Heart left ventricle (tissue), 16 donors: Measurements from ENCODE around the gene CARD14. TPM values are rescaled to one million over a fixed set of nuclear protein-coding genes. Genes with fewer than 3 reads are reported as not detected.

ENCODE experiments used
- ATAC-seq, 4 donors: fragments of 200-7000 bp; cut with Tn5 transposase; one replicate each; pipeline ENCODE4 v1.9.1; 2020 to 2022; ENCODE audit warnings: moderate library complexity in 4 of 4, mild to moderate bottlenecking in 3 of 4, moderate number of reproducible peaks in 1 of 4
- DNase-seq, 5 donors: peaks; one replicate each; pipeline ENCODE4 v3.0.0-alpha.2; 2020
- H3K27ac ChIP-seq, 12 donors: fragments of 200-600 bp; sonication (generic) in 4 of 12; one replicate each; pipeline versions ENCODE4 v1.5.0 to v1.8.0; 2016 to 2022; ENCODE audit warnings: mild to moderate bottlenecking in 2 of 12
- H3K27me3 ChIP-seq, 9 donors: fragments of 200-600 bp; sonication (generic) in 2 of 9; one replicate each; pipeline versions ENCODE4 v1.5.1 to v1.8.0; 2016 to 2022; ENCODE audit warnings: mild to moderate bottlenecking in 3 of 9
- H3K36me3 ChIP-seq, 9 donors: fragments of 200-600 bp; sonication (generic) in 2 of 9; one replicate each; pipeline versions ENCODE4 v1.5.0 to v1.8.0; 2018 to 2022; ENCODE audit warnings: mild to moderate bottlenecking in 2 of 9
- H3K4me1 ChIP-seq, 12 donors: fragments of 200-600 bp; sonication (generic) in 4 of 12; one replicate each; pipeline versions ENCODE4 v1.5.0 to v1.8.0; 2016 to 2022; ENCODE audit warnings: mild to moderate bottlenecking in 3 of 12
- H3K4me3 ChIP-seq, 12 donors: fragments of 200-600 bp; sonication (generic) in 4 of 12; one replicate each; pipeline versions ENCODE4 v1.5.0 to v1.8.0; 2017 to 2022; ENCODE audit warnings: mild to moderate bottlenecking in 9 of 12, moderate library complexity in 4 of 12
- H3K9me3 ChIP-seq, 12 donors: fragments of 200-600 bp; sonication (generic) in 4 of 12; one replicate each; pipeline versions ENCODE4 v1.5.0 to v1.8.0; 2016 to 2022; ENCODE audit warnings: mild to moderate bottlenecking in 1 of 12
- POLR2A ChIP-seq, 2 donors: fragments of 450-650 bp; IDR thresholded peaks; one replicate each; pipeline ENCODE4 v1.6.1; 2017; ENCODE audit warnings: antibody characterized with exemption in 2 of 2, mild to moderate bottlenecking in 2 of 2, moderate library complexity in 2 of 2
- WGBS, 4 donors: extraction: QIAGEN DNeasy Blood & Tissue Kit in 2 of 4; methylation state at CpG; one replicate each; pipeline versions ENCODE4 v1.1.5 to v1.1.7; 2013 to 2018; 5-methylcytosine and 5-hydroxymethylcytosine counted together
- intact Hi-C, 10 donors: fragments of 100-400 bp; cut with DNase I; formaldehyde crosslinking; loops; one replicate each; pipeline versions ENCODE4 v1.11.1 to v1.14.2; 2022
- polyA plus RNA-seq, 2 donors: library from polyadenylated mRNA; stranded (reverse); fragments of 200-250 nt; gene quantifications; one replicate each; pipeline ENCODE4 v1.2.3, GENCODE V29; 2013
- total RNA-seq, 9 donors: library from RNA; depleted of rRNA in 2 of 9; stranded (reverse); fragments of >200 nt in 2 of 9; fragmentation: NEBNext Ultra II Directional in 3 of 9; extraction: Animal tissue kit (Norgen Biotek cat#: 25700) in 3 of 9; gene quantifications; one replicate each; pipeline versions ENCODE4 v1.1.0 to v1.2.4, GENCODE V29; 2016 to 2023
- TF ChIP-seq, protein P1 (sequence below), 12 donors: fragments of 200-600 bp; sonication (generic) in 4 of 12; IDR thresholded peaks; one replicate each; pipeline versions ENCODE4 v1.5.0 to v1.8.0; 2018 to 2022; ENCODE audit warnings: antibody characterized with exemption in 12 of 12, mild to moderate bottlenecking in 5 of 12
- donor health status: ischemic (EF 13 %, LVEDD 7.1; RV severe dilation, severe dysfunction).
- donor health status: healthy with polysubstance abuse.
- donor health status: DM: no; HTN: yes; CAD: no.
- donor health status: DM: no; HTN: no; CAD: no.
- donor health status: ischemic (EF 25% LVEDD 6.9; RV normal size, moderate dysfunction).
- donor health status: ischemic (EF 25% LVEDD 5.7; RV mildly dilated, moderate dysfunction).
- donor health status: healthy.
- donor health status: DM: yes; HTN: yes; CAD: no.
- donor health status: ischemic (EF 35%, LVEDD 5.7; RV mildly dilated, moderate dysfunction).
- donor health status: nonischemic (EF 11% LVEDD 7.7; RV severe dilation, severe dysfunction).
- donor health status: DM: yes; HTN: yes; CAD: no.
- donor health status: PGD.
- donor health status: ischemic (EF 29% LVEDD 5.4; RV normal size, mild dysfunction).
- donor health status: nonischemic (EF 23%, LVEDD 6.1; RV moderate dilation, normal function).

Gene CARD14
- total and polyA plus RNA-seq, 11 donors: 0.11 to 0.44 (median 0.19) TPM; not detected in 5

- TF ChIP-seq POLR2A (IDR thresholded peaks at IDR 0.05): no peak
- TF ChIP-seq, protein P1, sequence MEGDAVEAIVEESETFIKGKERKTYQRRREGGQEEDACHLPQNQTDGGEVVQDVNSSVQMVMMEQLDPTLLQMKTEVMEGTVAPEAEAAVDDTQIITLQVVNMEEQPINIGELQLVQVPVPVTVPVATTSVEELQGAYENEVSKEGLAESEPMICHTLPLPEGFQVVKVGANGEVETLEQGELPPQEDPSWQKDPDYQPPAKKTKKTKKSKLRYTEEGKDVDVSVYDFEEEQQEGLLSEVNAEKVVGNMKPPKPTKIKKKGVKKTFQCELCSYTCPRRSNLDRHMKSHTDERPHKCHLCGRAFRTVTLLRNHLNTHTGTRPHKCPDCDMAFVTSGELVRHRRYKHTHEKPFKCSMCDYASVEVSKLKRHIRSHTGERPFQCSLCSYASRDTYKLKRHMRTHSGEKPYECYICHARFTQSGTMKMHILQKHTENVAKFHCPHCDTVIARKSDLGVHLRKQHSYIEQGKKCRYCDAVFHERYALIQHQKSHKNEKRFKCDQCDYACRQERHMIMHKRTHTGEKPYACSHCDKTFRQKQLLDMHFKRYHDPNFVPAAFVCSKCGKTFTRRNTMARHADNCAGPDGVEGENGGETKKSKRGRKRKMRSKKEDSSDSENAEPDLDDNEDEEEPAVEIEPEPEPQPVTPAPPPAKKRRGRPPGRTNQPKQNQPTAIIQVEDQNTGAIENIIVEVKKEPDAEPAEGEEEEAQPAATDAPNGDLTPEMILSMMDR (IDR thresholded peaks at IDR 0.05): no peak
- Histone ChIP-seq H3K27me3 (peaks cover 0 to 4% (median 0%) of the 10 kb centered on the region in 9 donors), H3K4me3 (no peak overlapping the region), H3K36me3 (no peaks in the 10 kb centered on the region), H3K27ac (no peak overlapping the region), H3K4me1 (no peaks in the 10 kb centered on the region), H3K9me3 (peaks cover 0 to 14% (median 2%) of the 10 kb centered on the region in 12 donors)
- ATAC-seq: no peak
- intact Hi-C loops: no loop called here
- 72 to 77% (median 73%) methylated on average over 2 of the region's 2 CpGs for WGBS, 4 donors
- no peak for DNase-seq
Measured at GRCh38 chr17:80158846-80159245, 11.0 kb upstream of the CARD14 start.

DNA sequence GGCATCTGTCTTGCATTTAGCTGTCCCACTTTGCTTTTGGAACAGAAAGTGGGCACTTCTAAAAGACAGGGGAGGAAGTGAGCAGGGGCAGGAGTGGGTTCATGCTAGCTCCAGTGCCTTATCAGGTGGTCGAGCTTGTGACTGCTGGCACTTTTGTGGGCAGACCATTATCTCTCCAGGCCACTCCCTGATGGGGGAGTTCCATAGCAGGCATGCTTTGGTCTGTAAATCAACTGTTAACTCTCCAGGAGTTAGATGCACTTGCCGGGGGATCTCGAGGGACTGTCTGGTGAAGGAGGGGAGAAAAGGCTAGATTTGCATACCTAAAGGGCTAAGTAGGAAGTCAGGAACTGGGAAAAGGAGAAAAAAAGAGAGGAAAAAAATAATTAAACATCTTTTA lies 9.3 kb upstream of the CARD14 start:
- peaks cover 0 to 10% (median 2%) of the 10 kb centered on the region in 12 donors for H3K9me3 ChIP-seq
- 14 to 24% (median 23%) methylated on average over 3 of the region's 3 CpGs for WGBS, 4 donors
- no peak for TF ChIP-seq POLR2A (IDR thresholded peaks at IDR 0.05)
- TF ChIP-seq, protein P1 (IDR thresholded peaks at IDR 0.05): no peak
- no peak overlapping the region for H3K4me3 ChIP-seq
- intact Hi-C loops: no loop called here
- no peaks in the 10 kb centered on the region for H3K4me1 ChIP-seq
- no peak overlapping the region for H3K27ac ChIP-seq
- peaks cover 0 to 4% (median 0%) of the 10 kb centered on the region in 9 donors for H3K27me3 ChIP-seq
- ATAC-seq (no peak), DNase-seq (no peak)
- no peaks in the 10 kb centered on the region for H3K36me3 ChIP-seq

DNA sequence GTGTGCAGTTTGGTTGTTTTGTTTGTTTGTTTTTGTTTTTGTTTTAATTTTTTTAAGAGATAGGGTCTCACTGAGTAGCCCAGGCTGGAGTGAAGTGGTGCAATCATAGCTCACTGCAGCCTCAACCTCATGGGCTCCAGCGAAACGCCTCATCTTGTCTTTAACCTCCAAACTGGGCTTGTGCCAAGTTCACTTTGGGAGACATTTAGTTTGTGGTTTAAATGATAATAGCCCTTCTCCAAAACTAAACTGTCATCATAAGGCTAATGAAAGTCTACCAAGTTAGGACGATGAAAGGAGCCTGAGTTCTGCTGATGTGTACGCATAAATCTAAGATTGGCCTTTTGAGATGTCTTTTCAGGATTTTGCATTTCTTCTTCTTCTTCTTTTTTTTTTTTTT lies 6.5 kb upstream of the CARD14 start:
- Histone ChIP-seq H3K4me3 (no peak overlapping the region), H3K36me3 (no peaks in the 10 kb centered on the region), H3K4me1 (no peaks in the 10 kb centered on the region), H3K9me3 (no peaks in the 10 kb centered on the region), H3K27ac (no peak overlapping the region), H3K27me3 (peaks cover 0 to 4% (median 0%) of the 10 kb centered on the region in 9 donors)
- intact Hi-C loops: no loop called here
- TF ChIP-seq, protein P1 (IDR thresholded peaks at IDR 0.05): no peak
- TF ChIP-seq POLR2A (IDR thresholded peaks at IDR 0.05): no peak
- no peak for DNase-seq
- 86 to 91% (median 87%) methylated on average over 4 of the region's 4 CpGs for WGBS, 4 donors
- ATAC-seq: no peak

GRCh38 chr17:80164185-80164584 lies 5.6 kb upstream of the CARD14 start:
- ATAC-seq (no peak), DNase-seq (no peak)
- Histone ChIP-seq H3K9me3 (no peaks in the 10 kb centered on the region), H3K4me1 (no peaks in the 10 kb centered on the region), H3K27ac (no peak overlapping the region), H3K36me3 (no peaks in the 10 kb centered on the region), H3K4me3 (no peak overlapping the region), H3K27me3 (peaks cover 0 to 4% (median 0%) of the 10 kb centered on the region in 9 donors)
- no peak for TF ChIP-seq POLR2A (IDR thresholded peaks at IDR 0.05)
- TF ChIP-seq, protein P1 (IDR thresholded peaks at IDR 0.05): no peak
- intact Hi-C loops: no loop called here
- WGBS, 4 donors: 79 to 87% (median 84%) methylated on average over 11 of the region's 11 CpGs
